GM21390 (cell line): ENCODE results near the gene KMT5B.

ENCODE experiments used
- ATAC-seq: cut with Tn5 transposase; IDR thresholded peaks from one replicate; pipeline ENCODE4 v1.9.1; 2021; ENCODE audit not compliant: unreplicated experiment

The KMT5B gene

GRCh38 chr11:68216171-68216938 is 3.3 kb upstream of the KMT5B start:
- ATAC-seq: no peak

- no peak for ATAC-seq
Observed at GRCh38 chr11:68215524-68216170, 2.6 kb upstream of the KMT5B start.

DNA sequence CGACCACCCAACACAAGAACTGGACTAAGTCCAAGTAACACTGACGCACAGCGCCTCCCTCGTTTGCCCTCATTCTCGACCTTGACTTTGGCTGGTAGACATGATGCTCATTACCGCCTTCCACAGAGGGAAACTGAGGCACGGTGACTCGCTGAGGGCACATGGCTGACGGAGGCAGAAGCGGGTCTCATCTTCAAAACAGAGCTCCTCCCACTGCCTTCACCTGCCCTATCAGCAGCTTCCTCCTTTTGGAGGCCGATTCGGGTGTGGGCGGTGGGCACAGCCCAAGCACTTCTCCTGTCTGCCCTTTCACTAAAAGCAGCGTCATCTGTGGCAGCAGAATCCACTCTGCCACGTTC is 2.0 kb upstream of the KMT5B start:
- no peak for ATAC-seq

DNA sequence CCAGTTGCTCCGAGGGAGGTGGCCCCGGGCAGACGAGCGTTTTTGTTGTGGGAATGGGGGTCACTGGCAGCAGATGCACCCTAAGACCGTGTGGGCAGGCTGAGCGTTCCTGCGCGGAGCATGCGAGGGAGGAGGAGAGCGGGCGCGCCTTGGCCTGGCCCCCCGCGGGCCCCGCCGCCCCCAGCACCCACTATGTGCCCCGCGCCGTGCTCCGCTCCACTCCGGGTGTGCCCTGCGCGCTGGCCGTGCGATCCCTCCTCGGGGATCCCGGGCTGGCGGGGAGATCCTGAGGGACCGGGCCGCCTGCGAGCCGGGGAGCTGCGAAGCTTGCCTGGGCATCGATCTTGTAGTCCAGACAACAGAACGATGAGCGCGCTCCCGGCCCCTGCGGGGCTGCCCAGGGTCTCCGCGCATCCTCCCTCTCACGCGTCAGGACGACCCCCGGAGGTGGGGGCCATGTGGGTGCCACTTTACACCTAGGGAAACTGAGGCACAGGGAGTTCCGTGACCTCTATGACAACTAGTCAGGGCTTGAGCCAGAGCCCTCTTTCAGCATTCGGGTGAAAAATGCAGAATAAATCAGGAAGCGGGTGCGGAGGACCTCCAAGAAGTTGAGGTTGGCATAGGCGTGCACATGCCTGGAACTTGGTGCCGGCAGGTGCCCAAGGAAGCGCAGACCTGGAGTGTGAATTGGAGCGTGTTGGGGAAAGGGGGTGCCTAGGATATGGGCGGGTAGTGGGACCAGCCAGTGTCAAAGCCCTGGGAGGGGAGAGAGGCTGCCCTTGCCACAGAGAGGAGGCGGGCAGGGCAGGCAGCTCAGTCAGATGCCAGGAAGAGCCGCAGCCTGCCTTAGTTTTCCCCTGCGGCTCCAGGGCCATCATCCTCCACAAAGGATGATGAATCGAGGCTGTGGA is 1.3 kb upstream of the KMT5B start:
- no peak for ATAC-seq

DNA sequence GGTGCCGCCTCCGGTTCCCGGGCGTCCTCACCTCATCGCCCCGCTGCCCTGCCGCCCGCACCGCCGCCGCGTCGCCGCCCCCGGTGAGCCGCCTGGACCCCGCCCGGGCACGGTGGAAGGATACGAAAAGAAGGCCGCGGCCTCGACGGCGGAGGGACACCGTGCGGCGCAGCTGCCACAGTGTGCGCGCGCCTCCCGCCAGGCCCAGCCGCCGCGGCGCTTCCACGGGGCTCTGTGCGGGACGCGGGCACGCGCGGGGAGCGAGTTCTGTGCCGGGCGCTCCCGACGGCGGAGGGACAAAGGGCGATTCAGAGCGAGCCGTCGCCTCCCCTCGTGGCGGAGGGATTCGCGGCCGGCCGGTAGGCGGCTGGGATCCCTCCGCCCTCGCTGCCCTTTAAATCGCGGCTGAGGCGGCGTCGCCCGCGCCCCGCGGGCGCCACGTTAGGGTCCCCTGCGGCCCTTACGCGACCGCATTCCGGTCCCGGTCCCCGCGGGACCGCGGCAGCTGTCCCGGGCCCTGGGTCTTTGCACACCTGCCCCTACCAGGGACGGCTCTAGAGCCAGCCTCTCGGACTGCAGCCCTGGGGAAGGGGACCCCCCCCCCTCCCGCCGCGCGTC is 568 bp upstream of the KMT5B start:
- ATAC-seq: peak; percentile 45

DNA sequence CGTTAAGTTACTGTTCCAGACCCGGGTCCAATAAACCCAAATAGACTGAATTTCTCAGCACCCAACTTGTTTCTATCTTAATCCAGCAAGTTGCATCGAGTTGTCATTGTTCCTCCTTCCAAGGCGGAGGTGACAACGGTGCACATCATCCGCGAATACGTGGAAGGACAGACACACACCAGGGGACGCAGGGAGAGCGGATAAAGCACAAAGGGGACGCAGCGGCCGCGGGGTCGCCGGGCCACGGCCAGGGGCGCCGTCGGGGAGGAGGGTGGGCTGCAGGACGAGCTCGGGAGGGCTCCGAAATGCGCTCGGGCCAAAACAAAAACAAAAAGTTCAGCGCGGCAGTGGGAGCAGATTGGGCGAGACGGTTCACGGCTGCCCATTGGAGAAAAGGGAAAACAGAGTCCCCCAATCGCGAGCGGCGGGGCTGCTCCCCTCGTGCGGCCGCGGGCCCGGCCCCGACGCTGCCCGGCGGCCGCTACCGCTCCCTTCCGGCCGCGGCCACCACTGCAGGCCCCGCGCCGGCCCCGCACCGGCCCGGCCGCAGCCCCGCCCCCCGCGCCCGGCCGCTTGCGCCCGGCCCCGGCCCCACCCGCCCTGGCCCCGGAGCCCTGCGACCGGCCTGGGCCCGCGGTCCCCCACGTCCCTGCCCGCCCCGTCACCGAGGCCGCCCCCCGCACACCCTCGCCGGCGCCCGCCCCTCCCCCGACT is 518 bp downstream of the KMT5B start:
- no peak for ATAC-seq

DNA sequence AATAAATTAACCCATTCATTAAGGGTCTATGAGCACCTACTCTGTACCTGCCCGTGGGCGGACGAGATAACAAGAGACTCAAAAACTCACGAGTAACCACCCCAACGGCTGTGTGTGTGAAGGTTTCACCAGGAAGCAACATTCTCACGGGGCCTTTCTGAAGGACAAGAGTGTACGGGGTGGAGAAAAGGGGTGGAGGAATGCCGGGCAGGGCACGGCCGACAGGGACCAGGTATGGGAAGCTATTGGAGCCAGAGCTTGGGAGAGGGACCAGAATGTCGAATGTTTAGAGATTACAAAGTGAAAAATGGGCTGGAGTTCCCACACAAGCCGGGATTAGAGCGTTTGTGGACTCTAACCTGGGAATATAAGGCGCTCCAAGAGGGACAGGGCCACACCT is 1.6 kb downstream of the KMT5B start:
- no peak for ATAC-seq

GRCh38 chr11:68206211-68206610 is 6.9 kb downstream of the KMT5B start:
- ATAC-seq: no peak

GRCh38 chr11:68204402-68204801 is 8.7 kb downstream of the KMT5B start:
- ATAC-seq: no peak

DNA sequence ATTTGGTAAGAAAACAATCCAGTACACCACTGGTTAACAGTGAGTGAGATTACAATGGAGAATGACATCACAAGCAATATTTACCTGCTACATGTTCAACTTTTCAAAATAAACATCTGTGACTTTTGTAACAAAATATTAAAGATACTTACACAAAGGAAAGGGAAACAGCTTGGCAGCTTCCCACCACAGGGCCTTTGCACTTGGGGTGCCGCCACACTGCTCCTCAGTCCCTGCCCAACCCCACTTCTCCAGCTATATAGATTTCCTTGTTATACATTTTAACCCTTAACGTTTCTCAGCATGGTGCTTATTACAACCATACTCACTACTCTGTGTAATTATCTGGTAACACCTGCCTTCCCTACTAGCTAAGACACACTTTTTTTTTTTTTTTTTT is 10.9 kb downstream of the KMT5B start:
- ATAC-seq: no peak

GRCh38 chr11:68201492-68201891 is 11.6 kb downstream of the KMT5B start:
- no peak for ATAC-seq

GRCh38 chr11:68200639-68201038 is 12.5 kb downstream of the KMT5B start:
- ATAC-seq: no peak

DNA sequence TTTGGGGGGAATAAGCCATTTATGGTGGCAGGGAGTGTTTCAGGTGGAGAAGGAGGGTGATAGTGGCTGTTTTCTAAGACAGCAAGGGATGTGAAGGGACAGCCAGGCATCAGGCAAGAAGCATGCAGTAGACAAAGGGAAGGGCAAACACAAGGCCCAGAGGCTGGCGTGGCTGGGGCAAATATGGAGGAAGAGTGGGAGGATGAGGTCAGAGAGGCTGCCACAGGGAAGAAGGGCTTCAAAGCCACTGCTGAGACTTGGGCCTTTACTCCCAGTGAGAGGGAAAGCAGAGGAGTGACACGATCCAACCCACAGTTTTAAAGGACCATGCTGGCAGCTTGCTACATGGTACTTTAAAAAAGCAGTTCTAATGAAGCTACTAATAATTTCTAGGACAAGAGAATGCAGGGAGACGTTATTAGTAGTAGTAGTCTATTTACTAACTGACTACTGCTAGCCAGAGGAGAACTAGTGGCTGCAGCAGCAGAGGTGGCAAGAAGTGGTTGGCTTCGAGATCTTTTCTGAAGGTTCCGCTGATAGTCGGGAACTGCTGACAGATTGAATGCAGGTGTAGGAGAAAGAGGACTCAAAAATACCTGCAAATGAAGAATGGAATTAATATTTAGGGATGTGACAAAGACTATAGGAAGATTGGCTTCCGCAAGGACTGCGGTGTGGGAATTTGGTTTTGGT is 13.7 kb downstream of the KMT5B start:
- ATAC-seq: no peak

DNA sequence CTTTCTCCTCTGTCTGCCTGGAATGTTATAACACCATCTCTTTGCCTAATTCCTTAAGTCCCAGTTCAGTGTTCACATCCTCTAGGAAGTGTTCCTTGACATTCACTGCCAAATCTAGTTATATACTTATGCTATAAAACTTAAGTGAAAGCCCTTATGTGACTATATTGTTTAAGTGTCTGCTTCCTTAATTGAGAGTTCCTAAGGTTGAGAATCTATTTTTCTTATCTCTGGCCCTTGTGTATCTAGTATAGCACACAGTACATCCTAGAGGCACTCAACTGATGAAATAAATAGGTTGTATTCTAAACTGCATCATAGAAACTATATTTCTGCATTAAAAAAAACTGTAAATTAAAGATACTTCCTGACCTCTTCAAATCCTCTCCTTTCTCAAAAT is 16.9 kb downstream of the KMT5B start:
- ATAC-seq: no peak

- ATAC-seq: no peak
Observed at GRCh38 chr11:68194675-68195294, 18.3 kb downstream of the KMT5B start.

DNA sequence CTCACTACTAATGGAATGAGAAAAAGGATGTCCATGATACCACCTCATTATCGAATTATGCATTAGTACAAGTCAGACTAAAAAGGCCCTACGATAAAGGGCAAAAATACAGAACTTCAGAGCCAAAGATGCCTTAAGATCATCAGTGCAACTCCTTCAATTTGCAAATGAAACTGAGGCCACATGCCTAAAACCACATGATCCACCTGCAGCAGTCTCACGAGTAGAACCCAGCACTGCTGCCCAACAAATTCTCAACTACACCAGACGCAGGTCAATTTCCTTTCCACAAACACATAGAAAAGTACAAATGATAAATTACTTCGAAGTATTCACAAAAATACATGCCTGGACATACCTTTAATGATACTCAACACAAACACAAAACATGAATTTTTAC is 20.1 kb downstream of the KMT5B start:
- ATAC-seq: no peak

DNA sequence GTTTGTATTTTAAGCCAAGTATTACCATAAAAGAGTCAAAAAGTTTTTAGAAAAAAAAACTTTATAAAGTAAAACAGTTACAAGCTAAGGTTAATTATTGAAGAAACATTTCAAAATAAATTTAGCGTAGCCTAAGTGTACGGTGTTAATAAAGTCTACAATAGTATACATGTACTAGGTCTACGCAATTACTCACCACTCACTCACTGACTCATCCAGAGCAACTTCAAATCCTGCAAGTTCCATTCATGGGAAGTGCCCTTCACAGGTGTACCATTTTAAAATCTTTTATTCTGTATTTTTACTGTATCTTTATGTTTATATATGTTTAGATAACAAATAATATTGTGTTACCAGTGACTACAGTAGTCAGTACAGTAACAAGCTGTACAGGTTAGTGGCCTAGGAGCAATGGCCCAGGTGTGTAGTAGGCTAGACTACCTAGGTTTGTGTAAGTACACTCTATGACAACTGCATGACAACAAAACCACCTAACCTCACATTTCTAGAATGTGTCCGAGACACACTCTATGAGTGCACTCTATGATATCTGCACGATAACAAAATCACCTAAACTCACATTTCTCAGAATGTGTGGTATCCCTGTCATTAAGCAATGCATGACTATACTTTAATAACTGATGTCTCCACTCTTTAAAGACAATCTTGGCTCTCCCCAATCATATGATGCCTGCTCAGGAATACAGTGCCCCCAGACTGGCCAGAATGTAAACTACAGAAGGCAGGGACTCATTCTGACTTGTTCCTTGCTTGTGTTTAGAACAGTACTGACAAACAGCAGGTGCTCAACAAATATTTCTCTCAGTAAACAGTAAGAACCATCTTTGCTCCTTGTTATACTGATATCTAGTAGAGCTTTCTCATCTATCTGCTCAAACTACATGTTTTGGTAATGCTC is 21.2 kb downstream of the KMT5B start:
- no peak for ATAC-seq

GRCh38 chr11:68189888-68190287 is 23.2 kb downstream of the KMT5B start:
- no peak for ATAC-seq

DNA sequence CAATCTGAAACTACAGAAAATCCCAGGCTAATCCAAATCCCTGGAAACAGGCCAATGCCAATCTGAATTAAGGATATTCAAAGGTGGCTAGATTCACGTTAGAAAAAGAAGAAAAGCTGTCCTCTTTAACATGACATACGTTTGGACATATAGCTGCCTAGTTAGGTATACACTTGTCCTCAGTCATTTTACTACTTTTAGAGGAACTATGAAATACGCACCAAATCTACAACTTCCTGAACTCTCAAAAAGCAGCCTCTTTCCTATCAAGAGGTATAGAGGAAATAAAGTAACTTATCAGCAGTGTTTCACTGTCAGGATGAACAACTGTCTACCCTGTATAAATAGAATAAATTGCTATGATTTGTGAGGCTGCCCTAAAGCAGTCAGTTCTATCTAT is 24.0 kb downstream of the KMT5B start:
- ATAC-seq: no peak
